ENCODE results near the gene FOXP4.

Gene FOXP4

GRCh38 chr6:41555326-41556300, 9.4 kb downstream of the FOXP4 start:
- no peaks in the 10 kb centered on the region for H3K9me3 ChIP-seq (ENCODE audit: control insufficient read depth, insufficient read depth, low read length)
- peaks cover 16% of the 10 kb centered on the region; the same call in 1 of the 2 replicates for H3K27me3 ChIP-seq (ENCODE audit: control insufficient read depth, insufficient read depth, low read length)
- DNase-seq (ENCODE audit: low read depth, low spot score) = no peak
- H3K36me3 ChIP-seq (ENCODE audit: control insufficient read depth, insufficient read depth, low read length) = no peaks in the 10 kb centered on the region
- peaks cover 30% of the 10 kb centered on the region for H3K4me1 ChIP-seq (ENCODE audit: control insufficient read depth, insufficient read depth, low read length)
- H3K4me3 ChIP-seq (ENCODE audit: low read length) = no peak overlapping the region
- no peak overlapping the region for H3K27ac ChIP-seq (ENCODE audit: low read length)
- WGBS (ENCODE audit: insufficient coverage, insufficient read length) = no CpG with 5 or more reads among the region's 15 CpGs

GRCh38 chr6:41557335-41557734, 11.2 kb downstream of the FOXP4 start:
- Histone ChIP-seq H3K9me3 (ENCODE audit: control insufficient read depth, insufficient read depth, low read length) (no peaks in the 10 kb centered on the region), H3K27me3 (ENCODE audit: control insufficient read depth, insufficient read depth, low read length) (peaks cover 9% of the 10 kb centered on the region; the same call in 1 of the 2 replicates), H3K4me1 (ENCODE audit: control insufficient read depth, insufficient read depth, low read length) (peaks cover 23% of the 10 kb centered on the region), H3K27ac (ENCODE audit: low read length) (no peak overlapping the region), H3K36me3 (ENCODE audit: control insufficient read depth, insufficient read depth, low read length) (no peaks in the 10 kb centered on the region), H3K4me3 (ENCODE audit: low read length) (no peak overlapping the region)
- DNase-seq (ENCODE audit: low read depth, low spot score) = no peak
- no CpG with 5 or more reads among the region's 2 CpGs for WGBS (ENCODE audit: insufficient coverage, insufficient read length)

- no CpG with 5 or more reads among the region's 4 CpGs for WGBS (ENCODE audit: insufficient coverage, insufficient read length)
These were observed 12.0 kb downstream of the FOXP4 start for GRCh38 chr6:41558033-41558807.

GRCh38 chr6:41559655-41560427, 13.7 kb downstream of the FOXP4 start:
- H3K27me3 ChIP-seq (ENCODE audit: control insufficient read depth, insufficient read depth, low read length) = peaks cover 2% of the 10 kb centered on the region; the same call in 1 of the 2 replicates
- no CpG with 5 or more reads among the region's 7 CpGs for WGBS (ENCODE audit: insufficient coverage, insufficient read length)

More at GRCh38 chr6:41558033-41558807, 12.0 kb downstream of the FOXP4 start:
- no peaks in the 10 kb centered on the region for H3K36me3 ChIP-seq (ENCODE audit: control insufficient read depth, insufficient read depth, low read length)
- DNase-seq (ENCODE audit: low read depth, low spot score) = no peak
- H3K27me3 ChIP-seq (ENCODE audit: control insufficient read depth, insufficient read depth, low read length) = peaks cover 2% of the 10 kb centered on the region; the same call in 1 of the 2 replicates
- H3K9me3 ChIP-seq (ENCODE audit: control insufficient read depth, insufficient read depth, low read length) = no peaks in the 10 kb centered on the region
- no peak overlapping the region for H3K4me3 ChIP-seq (ENCODE audit: low read length)
- no peak overlapping the region for H3K27ac ChIP-seq (ENCODE audit: low read length)
- peaks cover 23% of the 10 kb centered on the region for H3K4me1 ChIP-seq (ENCODE audit: control insufficient read depth, insufficient read depth, low read length)

GRCh38 chr6:41560431-41561192, 14.4 kb downstream of the FOXP4 start:
- Histone ChIP-seq H3K4me3 (ENCODE audit: low read length) (peak overlapping the region; percentile 41; the same call in 1 of the 2 replicates), H3K9me3 (ENCODE audit: control insufficient read depth, insufficient read depth, low read length) (no peaks in the 10 kb centered on the region), H3K27ac (ENCODE audit: low read length) (no peak overlapping the region), H3K4me1 (ENCODE audit: control insufficient read depth, insufficient read depth, low read length) (peaks cover 16% of the 10 kb centered on the region), H3K36me3 (ENCODE audit: control insufficient read depth, insufficient read depth, low read length) (no peaks in the 10 kb centered on the region), H3K27me3 (ENCODE audit: control insufficient read depth, insufficient read depth, low read length) (peaks cover 2% of the 10 kb centered on the region; the same call in 1 of the 2 replicates)
- no peak for DNase-seq (ENCODE audit: low read depth, low spot score)
- no CpG with 5 or more reads among the region's 53 CpGs for WGBS (ENCODE audit: insufficient coverage, insufficient read length)

More at GRCh38 chr6:41559655-41560427, 13.7 kb downstream of the FOXP4 start:
- Histone ChIP-seq H3K36me3 (ENCODE audit: control insufficient read depth, insufficient read depth, low read length) (no peaks in the 10 kb centered on the region), H3K4me3 (ENCODE audit: low read length) (peak overlapping the region; percentile 41; the same call in 1 of the 2 replicates), H3K9me3 (ENCODE audit: control insufficient read depth, insufficient read depth, low read length) (no peaks in the 10 kb centered on the region), H3K27ac (ENCODE audit: low read length) (no peak overlapping the region), H3K4me1 (ENCODE audit: control insufficient read depth, insufficient read depth, low read length) (peaks cover 19% of the 10 kb centered on the region)
- no peak for DNase-seq (ENCODE audit: low read depth, low spot score)

GRCh38 chr6:41561416-41561815, 15.2 kb downstream of the FOXP4 start:
- no peaks in the 10 kb centered on the region for H3K9me3 ChIP-seq (ENCODE audit: control insufficient read depth, insufficient read depth, low read length)
- peaks cover 13% of the 10 kb centered on the region for H3K4me1 ChIP-seq (ENCODE audit: control insufficient read depth, insufficient read depth, low read length)
- H3K4me3 ChIP-seq (ENCODE audit: low read length) = no peak overlapping the region
- H3K27ac ChIP-seq (ENCODE audit: low read length) = no peak overlapping the region
- H3K27me3 ChIP-seq (ENCODE audit: control insufficient read depth, insufficient read depth, low read length) = peaks cover 2% of the 10 kb centered on the region; the same call in 1 of the 2 replicates
- no CpG with 5 or more reads among the region's 3 CpGs for WGBS (ENCODE audit: insufficient coverage, insufficient read length)
- no peaks in the 10 kb centered on the region for H3K36me3 ChIP-seq (ENCODE audit: control insufficient read depth, insufficient read depth, low read length)
- DNase-seq (ENCODE audit: low read depth, low spot score) = no peak

GRCh38 chr6:41561931-41562911, 16.0 kb downstream of the FOXP4 start:
- WGBS (ENCODE audit: insufficient coverage, insufficient read length) = no CpG with 5 or more reads among the region's 10 CpGs
- H3K36me3 ChIP-seq (ENCODE audit: control insufficient read depth, insufficient read depth, low read length) = no peaks in the 10 kb centered on the region
- H3K4me1 ChIP-seq (ENCODE audit: control insufficient read depth, insufficient read depth, low read length) = peaks cover 13% of the 10 kb centered on the region
- H3K27me3 ChIP-seq (ENCODE audit: control insufficient read depth, insufficient read depth, low read length) = peaks cover 2% of the 10 kb centered on the region; the same call in 1 of the 2 replicates
- DNase-seq (ENCODE audit: low read depth, low spot score) = no peak
- H3K9me3 ChIP-seq (ENCODE audit: control insufficient read depth, insufficient read depth, low read length) = no peaks in the 10 kb centered on the region
- H3K4me3 ChIP-seq (ENCODE audit: low read length) = no peak overlapping the region
- H3K27ac ChIP-seq (ENCODE audit: low read length) = no peak overlapping the region

- DNase-seq (ENCODE audit: low read depth, low spot score) = no peak
- no peaks in the 10 kb centered on the region for H3K9me3 ChIP-seq (ENCODE audit: control insufficient read depth, insufficient read depth, low read length)
- H3K36me3 ChIP-seq (ENCODE audit: control insufficient read depth, insufficient read depth, low read length) = no peaks in the 10 kb centered on the region
- no peak overlapping the region for H3K4me3 ChIP-seq (ENCODE audit: low read length)
- no CpG with 5 or more reads among the region's 8 CpGs for WGBS (ENCODE audit: insufficient coverage, insufficient read length)
- no peak overlapping the region for H3K27ac ChIP-seq (ENCODE audit: low read length)
- H3K4me1 ChIP-seq (ENCODE audit: control insufficient read depth, insufficient read depth, low read length) = peaks cover 13% of the 10 kb centered on the region
- H3K27me3 ChIP-seq (ENCODE audit: control insufficient read depth, insufficient read depth, low read length) = no peaks in the 10 kb centered on the region
These were observed 17.0 kb downstream of the FOXP4 start for GRCh38 chr6:41563060-41563776.

All from iPS DF 6.9 (cell line).